Adrenal gland (tissue), 12 donors: ENCODE data around the gene NAAA. TPM values are rescaled to one million over a fixed set of nuclear protein-coding genes. Genes with fewer than 3 reads are reported as not detected.
"Not testable (repeated sequence)": the region's sequence is repeated elsewhere in the genome, so short reads cannot be mapped to it uniquely, and the experiment has no call there.

ENCODE experiments used
- DNase-seq, 7 donors: peaks; one replicate each; pipeline ENCODE4 v3.0.0-alpha.2; 2019 to 2020
- H3K27ac ChIP-seq, 5 donors: fragments of 200-600 bp; sonication (generic) in 4 of 5; 1 replicate in 3 of 5; 2 replicates in 2 of 5; pipeline versions ENCODE4 v1.5.1 to v1.8.0; 2016 to 2020; ENCODE audit warnings: mild to moderate bottlenecking in 1 of 5
- H3K27me3 ChIP-seq: fragments of 200-600 bp; 2 replicates; pipeline ENCODE4 v1.8.0; 2021
- H3K36me3 ChIP-seq, 2 donors: fragments of 200-600 bp; replicated peaks in 1 of 2; 1 replicate in 1 of 2; 2 replicates in 1 of 2; pipeline versions ENCODE4 v1.5.1 to v1.8.0; 2018 to 2022
- H3K4me1 ChIP-seq, 2 donors: fragments of 200-600 bp; replicated peaks in 1 of 2; 1 replicate in 1 of 2; 2 replicates in 1 of 2; pipeline versions ENCODE4 v1.5.1 to v1.8.0; 2018 to 2021
- H3K4me3 ChIP-seq, 4 donors: fragments of 200-600 bp; sonication (generic) in 3 of 4; one replicate each; pipeline ENCODE4 v1.5.1; 2016 to 2018
- H3K9me3 ChIP-seq, 3 donors: fragments of 200-600 bp; sonication (generic) in 1 of 3; replicated peaks in 1 of 3; 1 replicate in 2 of 3; 2 replicates in 1 of 3; pipeline versions ENCODE4 v1.5.1 to v1.8.0; 2016 to 2021
- CTCF ChIP-seq, 6 experiments: fragments of 450-650 bp in 4 of 6; fragments of 200-600 bp in 2 of 6; sonication (generic) in 1 of 6; IDR thresholded peaks; 1 replicate in 5 of 6; 2 replicates in 1 of 6; pipeline versions ENCODE4 v1.5.1 to v1.8.0; 2016 to 2021; ENCODE audit warnings: antibody characterized with exemption in 6 of 6, mild to moderate bottlenecking in 2 of 6, moderate library complexity in 1 of 6
- POLR2A ChIP-seq, 2 donors: fragments of 450-650 bp; IDR thresholded peaks; one replicate each; pipeline ENCODE4 v1.6.1; 2017; ENCODE audit warnings: antibody characterized with exemption in 2 of 2, mild to moderate bottlenecking in 2 of 2, moderate library complexity in 1 of 2
- WGBS, 4 donors: extraction: QIAGEN DNeasy Blood & Tissue Kit in 2 of 4; methylation state at CpG; one replicate each; pipeline versions ENCODE4 v1.1.5 to v1.1.7; 2013 to 2017; 5-methylcytosine and 5-hydroxymethylcytosine counted together
- intact Hi-C, 2 donors: fragments of 100-400 bp; cut with DNase I; formaldehyde crosslinking; loops; one replicate each; pipeline versions ENCODE4 v1.14.1 to v1.15.0; 2022 to 2023
- polyA plus RNA-seq, 3 donors: library from polyadenylated mRNA; stranded (reverse); fragments of 200-250 nt in 2 of 3; fragments of 350-450 nt in 1 of 3; fragmentation: Illumina TruSeq in 1 of 3; extraction: RNeasy Lipid Tissue Mini Kit (QIAGEN cat#74804) in 1 of 3; gene quantifications; one replicate each; pipeline ENCODE4 v1.2.3, GENCODE V29; 2013 to 2014
- total RNA-seq, 9 donors: library from RNA; depleted of rRNA in 4 of 9; stranded (reverse); fragments of >200 nt in 4 of 9; fragments of 120-200 nt in 1 of 9; fragmentation: NEBNext Ultra II Directional in 1 of 9; extraction: Animal tissue kit (Norgen Biotek cat#: 25700) in 1 of 9; gene quantifications; one replicate each; pipeline versions ENCODE4 v1.1.0 to v1.2.4, GENCODE V29; 2013 to 2023
- donor health status: healthy with polysubstance abuse.
- donor health status: Bipolar disorder and iron deficiency.
- donor health status: DM: yes; HTN: yes; CAD: no.
- donor health status: DM: no; HTN: no; CAD: no.
- donor health status: DM: no; HTN: no; CAD: no.
- donor health status: DM: yes; HTN: yes; CAD: no.

Gene NAAA
- total and polyA plus RNA-seq, 12 donors = 5.1 to 75.6 (median 25.0) TPM

GRCh38 chr4:75948822-75949444 is 8.1 kb upstream of the NAAA start:
- Histone ChIP-seq H3K9me3 (no peaks in the 10 kb centered on the region), H3K27ac (no peak overlapping the region), H3K4me3 (no peak overlapping the region), H3K4me1 (no peaks in the 10 kb centered on the region), H3K36me3 (peaks cover 0 to 44% of the 10 kb centered on the region in 2 donors), H3K27me3 (no peaks in the 10 kb centered on the region)
- TF ChIP-seq CTCF (IDR thresholded peaks at IDR 0.05) (no peak), POLR2A (IDR thresholded peaks at IDR 0.05) (no peak)
- 66 to 73% (median 68%) methylated on average over 5 of the region's 5 CpGs for WGBS, 4 donors
- DNase-seq = no peak
- intact Hi-C loops = no loop called here

GRCh38 chr4:75939890-75940691 is 722 bp downstream of the NAAA start:
- WGBS, 4 donors = 0 to 2% (median 1%) methylated on average over 28 to 67 of the region's 67 CpGs
- intact Hi-C loops = no loop called here
- TF ChIP-seq CTCF (IDR thresholded peaks at IDR 0.05) (no peak), POLR2A (IDR thresholded peaks at IDR 0.05) (no peak)
- Histone ChIP-seq H3K27ac (peak overlapping the region in 4 of 5 donors; percentile 62 to 89 (median 84)), H3K9me3 (no peaks in the 10 kb centered on the region), H3K36me3 (no peaks in the 10 kb centered on the region), H3K4me3 (peak overlapping the region; percentile 2 to 78 (median 64)), H3K27me3 (no peaks in the 10 kb centered on the region), H3K4me1 (peaks cover 2 to 10% of the 10 kb centered on the region in 2 donors)
- DNase-seq = peak; percentile 66 to 84 (median 71)

- no peak for DNase-seq
- H3K4me1 ChIP-seq = peaks cover 2 to 5% of the 10 kb centered on the region in 2 donors
- intact Hi-C loops = no loop called here
- no peaks in the 10 kb centered on the region for H3K9me3 ChIP-seq
- TF ChIP-seq CTCF (IDR thresholded peaks at IDR 0.05) (no peak), POLR2A (IDR thresholded peaks at IDR 0.05) (no peak)
- no peak overlapping the region for H3K4me3 ChIP-seq
- H3K36me3 ChIP-seq = peaks cover 0 to 7% of the 10 kb centered on the region in 2 donors
- 88 to 97% (median 89%) methylated on average over 1 of the region's 1 CpG for WGBS, 4 donors
- H3K27ac ChIP-seq = no peak overlapping the region
- H3K27me3 ChIP-seq = no peaks in the 10 kb centered on the region
These were observed 5.2 kb downstream of the NAAA start for GRCh38 chr4:75935628-75936027.

GRCh38 chr4:75930152-75930551 is 10.7 kb downstream of the NAAA start:
- intact Hi-C loops = no loop called here
- Histone ChIP-seq H3K4me3 (no peak overlapping the region), H3K9me3 (no peaks in the 10 kb centered on the region), H3K27ac (no peak overlapping the region), H3K4me1 (no peaks in the 10 kb centered on the region), H3K36me3 (peaks cover 0 to 18% of the 10 kb centered on the region in 2 donors), H3K27me3 (no peaks in the 10 kb centered on the region)
- WGBS, 4 donors = 77 to 92% (median 88%) methylated on average over 3 of the region's 3 CpGs
- no peak for DNase-seq
- TF ChIP-seq POLR2A (IDR thresholded peaks at IDR 0.05) (no peak), CTCF (IDR thresholded peaks at IDR 0.05) (no peak)

- H3K27ac ChIP-seq, H3K4me1 ChIP-seq, H3K4me3 ChIP-seq, H3K27me3 ChIP-seq, H3K9me3 ChIP-seq, DNase-seq, intact Hi-C loops: not testable (repeated sequence)
- WGBS, 4 donors = 86 to 94% (median 93%) methylated on average over 11 of the region's 11 CpGs
- H3K36me3 ChIP-seq = peaks cover 0 to 27% of the 10 kb centered on the region in 2 donors
These were observed 15.9 kb downstream of the NAAA start for GRCh38 chr4:75924916-75925315.
